Measurements from ENCODE around the gene PDZD2.
"Not testable (repeated sequence)": the region's sequence is repeated elsewhere in the genome, so short reads cannot be mapped to it uniquely, and the experiment has no call there.

PDZD2 gene

DNA sequence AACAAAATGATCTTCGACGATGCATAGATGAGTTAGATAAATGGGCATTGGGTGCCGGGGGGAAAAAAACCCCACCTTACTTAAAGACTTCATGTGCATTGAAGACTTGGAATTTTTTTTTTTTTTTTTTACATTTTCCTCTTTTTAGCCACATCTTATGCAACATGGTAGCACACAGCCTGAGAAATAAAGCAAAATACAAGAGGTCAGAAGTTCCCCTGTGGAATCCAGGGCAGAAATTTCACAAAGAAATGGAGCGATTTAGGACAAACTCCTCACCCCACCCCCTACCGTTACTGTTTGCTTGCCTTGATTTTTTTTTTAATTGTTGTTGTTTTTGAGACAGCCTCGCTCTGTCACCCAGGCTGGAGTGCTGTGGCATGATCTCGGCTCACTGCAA is 382.0 kb downstream of the PDZD2 start:
- DNase-seq, result no peak

DNA sequence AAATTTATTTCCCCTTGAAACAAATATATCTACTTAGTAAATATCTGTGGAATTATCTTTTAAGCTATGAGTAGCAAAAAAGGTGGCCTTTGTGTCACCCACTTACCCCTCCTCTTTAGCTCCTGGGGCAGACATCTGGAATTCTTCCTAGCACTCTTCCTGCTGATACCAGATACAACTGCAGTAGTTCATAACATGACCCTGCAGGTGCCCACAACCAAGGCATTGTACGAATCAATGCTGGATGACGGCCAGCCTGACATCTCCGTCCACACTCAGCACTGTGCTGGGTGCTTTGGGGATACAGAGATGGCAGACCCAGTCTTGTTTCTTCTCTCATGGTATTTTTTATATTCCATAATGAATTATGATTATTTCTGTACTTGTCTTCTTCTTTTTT is 382.8 kb downstream of the PDZD2 start:
- DNase-seq, result no peak

DNA sequence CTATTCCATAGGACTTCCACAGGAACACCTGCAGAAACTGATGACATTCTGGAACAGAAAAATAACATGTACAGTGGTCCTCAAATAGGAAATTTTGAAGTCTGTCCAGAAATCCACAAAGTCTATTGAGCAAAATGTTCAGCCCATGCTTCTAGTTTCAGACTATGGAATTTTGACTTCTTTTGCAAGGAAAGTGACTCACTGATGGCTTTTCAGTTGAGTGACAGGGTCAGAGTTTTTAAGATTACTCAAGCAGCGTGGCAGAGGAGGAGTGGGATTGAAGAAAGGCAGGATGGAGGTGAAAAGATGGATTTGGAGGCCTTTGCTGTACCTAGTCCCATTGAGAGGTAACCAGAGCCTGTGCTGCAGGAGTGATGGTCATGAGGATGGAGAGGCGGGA is 383.7 kb downstream of the PDZD2 start:
- no peak for DNase-seq

GRCh38 chr5:32023816-32024215 is 384.9 kb downstream of the PDZD2 start:
- no peak for DNase-seq

DNA sequence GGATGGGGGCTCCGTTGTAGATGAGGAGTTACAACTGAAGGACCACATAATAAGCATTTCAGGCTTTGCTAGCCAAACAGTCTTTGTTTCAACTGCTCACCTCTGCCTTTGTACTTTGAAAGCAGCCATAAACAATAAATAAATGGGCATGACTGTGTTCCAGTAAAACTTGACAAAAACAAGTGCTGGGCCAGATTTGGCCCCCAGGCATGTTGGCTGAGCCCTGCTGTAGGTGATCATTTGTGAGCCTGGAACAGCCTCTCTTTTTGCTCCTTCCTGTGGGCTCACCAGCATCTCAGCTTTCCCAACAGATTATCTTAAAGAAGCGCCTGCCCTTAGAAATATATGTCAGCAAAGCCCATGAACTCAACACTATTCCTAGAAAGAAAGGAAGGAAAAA is 385.8 kb downstream of the PDZD2 start:
- no peak for DNase-seq

DNA sequence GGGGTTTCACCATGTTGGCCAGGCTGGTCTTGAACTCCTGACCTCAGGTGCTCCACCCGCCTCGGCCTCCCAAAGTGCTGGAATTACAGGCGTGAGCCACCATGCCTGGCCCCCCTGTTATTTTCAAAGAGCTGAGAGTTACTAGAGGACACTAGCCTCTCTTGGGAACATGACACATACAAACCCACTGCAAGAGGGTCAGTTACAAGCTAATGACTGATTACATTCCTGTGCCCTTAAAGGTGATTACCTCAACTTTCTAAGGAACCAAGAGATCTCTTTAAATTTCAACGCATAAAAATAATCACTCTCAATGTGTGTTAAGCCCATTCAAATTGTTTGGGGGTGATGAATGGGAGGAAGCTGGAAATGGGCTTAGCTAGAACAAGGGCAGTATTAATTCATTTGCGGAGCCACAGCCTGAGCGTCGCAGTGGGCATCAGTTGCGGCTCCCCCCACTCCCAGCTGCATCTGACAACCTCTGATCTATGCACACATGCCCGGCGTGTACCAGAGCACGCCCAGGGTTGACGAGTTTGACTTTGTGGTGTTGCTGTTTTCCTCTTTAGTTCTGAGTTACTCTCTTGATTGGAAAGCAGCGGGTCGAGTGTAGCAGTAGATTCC is 388.3 kb downstream of the PDZD2 start:
- DNase-seq, result no peak

DNA sequence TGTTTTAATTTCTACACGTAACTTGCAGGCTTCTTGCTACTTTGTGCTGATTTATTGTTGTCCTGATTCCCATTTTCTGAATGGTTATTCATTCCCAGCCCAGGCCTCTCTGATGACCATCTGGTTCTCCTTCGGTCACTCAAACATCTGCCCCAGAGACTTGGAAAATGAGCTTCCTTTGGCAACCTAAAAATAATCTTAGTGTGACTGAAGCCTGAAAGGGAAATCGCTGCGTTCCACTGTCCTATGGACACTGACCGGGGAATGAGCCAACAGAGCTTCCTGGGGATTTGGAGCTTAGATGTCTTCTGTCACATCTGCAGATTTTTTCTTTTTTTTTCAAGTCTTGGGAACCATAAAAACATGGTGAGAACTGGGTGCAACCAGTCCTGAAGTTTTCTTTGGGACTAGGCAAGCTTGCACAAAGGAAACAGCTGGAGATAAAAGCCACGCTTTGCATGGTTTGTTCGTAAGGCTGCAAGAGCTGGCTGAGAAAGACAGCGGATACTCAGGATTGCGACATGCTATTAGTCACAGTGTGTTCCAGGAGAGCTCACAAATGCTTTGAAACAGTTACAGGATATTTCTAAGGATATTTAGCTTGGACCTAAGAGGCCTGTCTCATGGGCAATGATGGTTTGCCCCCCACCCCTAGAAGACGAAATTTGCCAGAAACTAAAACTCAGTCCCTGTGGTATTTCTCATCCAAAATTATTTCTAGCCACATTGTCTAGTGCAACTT is 389.0 kb downstream of the PDZD2 start:
- no peak for DNase-seq

GRCh38 chr5:32029261-32029660 is 390.3 kb downstream of the PDZD2 start:
- no peak for DNase-seq

- no peak for DNase-seq
Measured at GRCh38 chr5:32029781-32030180, 390.9 kb downstream of the PDZD2 start.

DNA sequence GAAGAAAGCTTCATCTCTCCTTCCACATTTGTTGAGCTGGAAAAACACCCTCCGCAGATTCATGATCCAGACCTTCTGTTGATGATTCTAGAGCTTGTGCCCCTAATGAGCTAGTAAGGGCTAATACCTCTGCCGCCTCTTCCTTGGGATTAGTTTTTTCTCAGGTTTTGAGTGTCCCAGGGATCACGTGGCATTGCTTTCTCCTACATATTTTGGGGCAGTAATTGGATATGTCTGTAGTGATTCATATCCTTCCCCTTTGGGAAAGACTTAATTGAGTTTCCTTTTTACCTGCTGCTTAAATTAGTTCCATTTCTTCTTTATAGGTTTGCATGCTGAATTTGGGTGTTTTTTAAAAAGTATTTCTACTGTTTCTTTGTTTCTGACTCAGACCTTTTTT is 391.3 kb downstream of the PDZD2 start:
- no peak for DNase-seq

GRCh38 chr5:32030686-32031085 is 391.8 kb downstream of the PDZD2 start:
- DNase-seq, result no peak

- no peak for DNase-seq
Measured at GRCh38 chr5:32031089-32031488, 392.2 kb downstream of the PDZD2 start.

DNA sequence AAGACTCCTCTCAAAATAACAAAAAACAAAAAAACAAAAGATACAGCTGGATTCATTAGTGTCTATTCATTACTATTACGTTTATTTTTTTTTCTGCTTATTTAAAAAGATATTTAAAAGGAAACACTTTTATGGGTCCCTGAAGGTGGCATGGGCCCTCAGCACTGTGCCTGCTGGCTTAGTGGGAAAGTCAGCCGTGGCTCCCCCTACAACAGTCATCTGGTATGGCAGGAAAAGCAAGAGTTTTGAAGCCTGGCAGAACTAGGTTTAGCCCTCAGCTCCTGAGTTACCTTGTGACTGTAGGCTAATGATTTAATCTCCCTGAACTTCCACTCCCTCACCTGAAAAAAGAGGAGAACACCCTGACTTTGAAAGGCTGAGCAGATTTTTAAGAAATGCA is 399.6 kb downstream of the PDZD2 start:
- no peak for DNase-seq

- DNase-seq, result not testable (repeated sequence)
Measured at GRCh38 chr5:32039133-32039532, 400.2 kb downstream of the PDZD2 start.

- not testable (repeated sequence) for DNase-seq
Measured at GRCh38 chr5:32039601-32040000, 400.7 kb downstream of the PDZD2 start.

DNA sequence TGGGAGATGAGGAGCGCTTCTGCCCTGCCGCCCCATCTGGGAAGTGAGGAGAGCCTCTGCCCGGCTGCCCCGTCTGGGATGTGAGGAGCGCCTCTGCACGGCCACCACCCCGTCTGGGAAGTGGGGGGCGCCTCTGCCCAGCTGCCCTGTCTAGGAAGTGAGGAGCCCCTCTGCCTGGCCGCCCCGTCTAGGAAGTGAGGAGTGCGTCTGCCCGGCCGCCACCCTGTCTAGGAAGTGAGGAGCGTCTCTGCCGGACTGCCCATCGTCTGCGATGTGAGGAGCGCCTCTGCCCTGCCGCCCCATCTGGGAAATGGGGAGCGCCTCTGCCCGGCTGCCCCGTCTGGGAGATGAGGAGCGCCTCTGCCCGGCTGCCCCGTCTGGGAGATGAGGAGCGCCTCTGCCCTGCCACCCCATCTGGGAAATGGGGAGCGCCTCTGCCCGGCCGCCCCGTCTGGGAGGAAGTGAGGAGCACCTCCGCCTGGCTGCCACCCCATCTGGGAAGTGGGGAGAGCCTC is 401.3 kb downstream of the PDZD2 start:
- DNase-seq, result not testable (repeated sequence)

- DNase-seq, result no peak
Measured at GRCh38 chr5:32042551-32042961, 403.6 kb downstream of the PDZD2 start.

GRCh38 chr5:32043105-32043504 is 404.2 kb downstream of the PDZD2 start:
- no peak for DNase-seq

DNA sequence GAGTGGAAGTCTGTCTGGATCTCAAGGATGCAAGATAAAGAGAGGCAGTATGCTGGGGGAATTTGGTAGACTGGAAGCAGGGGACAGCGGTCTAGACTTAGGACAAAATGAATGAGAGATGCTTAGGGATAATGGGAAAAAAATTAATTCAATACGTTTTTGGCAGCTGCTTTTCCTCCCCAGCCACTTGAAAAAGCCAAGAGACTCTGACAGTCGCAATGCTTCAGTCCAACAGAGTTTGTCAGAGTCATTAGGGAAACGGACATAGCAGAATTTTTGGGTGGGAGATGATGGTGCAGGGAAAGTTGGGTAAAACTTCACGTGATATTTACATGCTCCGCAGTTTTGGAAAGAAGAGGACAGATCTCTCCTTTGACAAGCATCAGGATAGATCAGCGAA is 405.5 kb downstream of the PDZD2 start:
- DNase-seq, result no peak

DNA sequence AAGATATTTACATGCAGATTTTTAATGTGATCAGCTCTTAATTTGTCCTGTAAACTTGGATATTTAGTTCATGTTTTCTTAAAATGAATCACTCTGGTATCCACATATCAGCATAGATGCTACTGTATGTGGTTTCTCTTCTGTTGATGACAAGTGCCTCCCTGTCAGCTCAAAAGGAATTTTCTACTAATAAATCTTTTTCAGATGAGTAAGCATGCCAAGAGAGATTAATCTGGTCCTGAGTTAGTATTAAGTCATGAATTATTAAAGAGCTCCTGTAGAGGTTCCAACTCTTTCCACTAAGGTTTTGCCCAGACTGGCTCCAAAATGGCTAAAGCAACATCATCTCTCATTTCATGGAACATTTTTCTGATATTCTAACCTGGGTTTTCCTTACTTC is 406.0 kb downstream of the PDZD2 start:
- DNase-seq, result no peak

GRCh38 chr5:32047056-32047455 is 408.1 kb downstream of the PDZD2 start:
- DNase-seq, result no peak

DNA sequence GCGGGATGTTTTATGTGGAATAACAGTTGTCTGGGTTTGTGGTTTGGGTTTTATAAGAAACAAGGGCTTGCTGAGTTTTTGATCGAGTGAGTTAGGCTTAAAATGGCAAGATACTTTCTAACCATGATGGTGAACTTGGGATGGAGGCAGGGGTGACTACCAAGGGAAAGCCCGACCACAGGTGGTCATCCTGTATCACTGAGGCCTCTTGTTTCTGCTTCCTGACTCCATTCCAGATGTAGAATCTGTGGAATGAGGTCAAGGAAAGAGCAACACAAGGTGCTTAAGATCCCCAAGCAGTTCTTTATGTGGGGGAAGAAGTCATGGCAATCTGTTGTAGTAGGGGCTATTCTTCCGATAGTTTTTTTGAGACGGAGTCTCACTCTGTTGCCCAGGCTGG is 412.9 kb downstream of the PDZD2 start:
- no peak for DNase-seq

GRCh38 chr5:32055891-32056866 is 417.2 kb downstream of the PDZD2 start:
- DNase-seq, result no peak

Measured in CD4-positive, alpha-beta T cell treated with Interleukin-6 for 4 hours (primary cell).